ENCODE data around the gene TXNL4A. TPM values are rescaled to one million over a fixed set of nuclear protein-coding genes. Genes with fewer than 3 reads are reported as not detected.

The TXNL4A gene
- total RNA-seq, 1 experiment from 2014 or later, result 135 TPM

Other genes starting within 250 kb of the TXNL4A start
- not detected in 2 replicates for gene KCNG2, start 190.6 kb downstream of the TXNL4A start, total RNA-seq (2014; rRNA removed; shearing (Covaris generic))
- 28.7 and 30.5 TPM in 2 replicates for gene SLC66A2, start 36.9 kb downstream of the TXNL4A start, total RNA-seq (2014; rRNA removed; shearing (Covaris generic))
- gene HSBP1L1, start 23.9 kb downstream of the TXNL4A start, total RNA-seq (2014; rRNA removed; shearing (Covaris generic)), result 1.8 and 6.8 TPM in 2 replicates
- gene RBFA, start 45.9 kb upstream of the TXNL4A start, total RNA-seq (2014; rRNA removed; shearing (Covaris generic)), result 27.2 and 40.5 TPM in 2 replicates
- gene ADNP2, start 120.7 kb upstream of the TXNL4A start, total RNA-seq (2014; rRNA removed; shearing (Covaris generic)), result 15.8 and 28.7 TPM in 2 replicates